NCI-H1417 (cell line): ENCODE measurements around the gene PPFIA2.
"Not testable (repeated sequence)": the region's sequence is repeated elsewhere in the genome, so short reads cannot be mapped to it uniquely, and the experiment has no call there.

Experiments
- DNase-seq, 3 experiments: peaks; one replicate each; lab custom pipeline; 2025; lab: John Stamatoyannopoulos, UW

Gene PPFIA2

GRCh38 chr12:81211306-81211705, 547.8 kb downstream of the PPFIA2 start:
- no peak for DNase-seq

DNA sequence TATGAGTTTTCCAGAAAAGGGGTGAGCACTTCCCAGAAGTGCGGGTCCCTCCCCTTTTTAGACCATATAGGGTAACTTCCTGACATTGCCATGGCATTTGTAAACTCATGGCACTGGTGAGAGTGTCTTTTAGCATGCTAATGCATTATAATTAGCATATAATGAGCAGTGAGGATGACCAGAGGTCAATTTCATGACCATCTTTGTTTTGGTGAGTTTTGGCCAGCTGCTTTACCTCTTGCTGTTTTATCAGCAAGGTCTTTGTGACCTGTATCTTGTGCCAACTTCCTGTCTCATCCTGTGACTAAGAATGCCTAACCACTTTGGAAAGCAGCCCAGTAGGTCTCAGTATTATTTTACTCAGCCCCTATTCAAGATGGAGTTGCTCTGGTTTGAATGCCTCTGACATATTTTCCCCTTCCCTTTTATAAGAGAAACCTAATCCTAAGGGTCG, 549.4 kb downstream of the PPFIA2 start:
- not testable (repeated sequence) for DNase-seq

GRCh38 chr12:81209012-81209411, 550.1 kb downstream of the PPFIA2 start:
- DNase-seq: no peak

DNA sequence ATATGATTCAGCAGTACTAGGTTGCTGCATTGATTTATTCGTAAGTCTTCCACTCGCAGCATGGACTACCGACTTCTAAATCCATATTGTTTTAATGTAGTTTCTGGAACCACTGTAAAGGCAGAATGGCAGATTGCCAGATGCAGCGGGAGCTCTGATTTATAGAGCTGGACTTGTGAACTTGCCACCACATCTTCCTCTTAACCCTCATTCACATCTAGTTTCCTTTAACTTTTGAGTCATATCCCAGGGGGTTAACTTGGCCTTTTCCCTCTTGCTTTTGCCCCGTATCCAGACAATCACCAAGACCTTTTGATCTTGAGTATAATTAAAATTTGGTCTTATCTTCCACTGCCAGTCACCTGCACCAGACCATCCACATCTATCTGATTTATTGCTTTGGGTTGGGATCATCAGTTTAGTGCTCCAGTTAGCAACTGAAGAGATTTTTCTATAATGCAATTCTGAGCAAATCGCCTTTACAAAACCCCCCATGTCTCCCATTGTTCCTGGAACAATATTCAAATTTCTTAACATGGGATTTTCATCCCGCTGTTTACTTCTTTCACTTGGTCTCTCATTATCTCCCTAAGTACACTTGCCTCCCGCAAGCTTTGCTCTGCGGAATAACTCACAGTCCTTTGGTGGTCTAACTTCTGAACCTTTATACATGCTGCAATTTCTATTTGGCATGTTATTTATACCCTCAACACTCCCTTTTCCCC, 550.8 kb downstream of the PPFIA2 start:
- peak in 1 of 3 experiments; percentile 18 for DNase-seq
